ENCODE results near the gene SV2A.
"Not testable (repeated sequence)": the region's sequence is repeated elsewhere in the genome, so short reads cannot be mapped to it uniquely, and the experiment has no call there.

SV2A gene

DNA sequence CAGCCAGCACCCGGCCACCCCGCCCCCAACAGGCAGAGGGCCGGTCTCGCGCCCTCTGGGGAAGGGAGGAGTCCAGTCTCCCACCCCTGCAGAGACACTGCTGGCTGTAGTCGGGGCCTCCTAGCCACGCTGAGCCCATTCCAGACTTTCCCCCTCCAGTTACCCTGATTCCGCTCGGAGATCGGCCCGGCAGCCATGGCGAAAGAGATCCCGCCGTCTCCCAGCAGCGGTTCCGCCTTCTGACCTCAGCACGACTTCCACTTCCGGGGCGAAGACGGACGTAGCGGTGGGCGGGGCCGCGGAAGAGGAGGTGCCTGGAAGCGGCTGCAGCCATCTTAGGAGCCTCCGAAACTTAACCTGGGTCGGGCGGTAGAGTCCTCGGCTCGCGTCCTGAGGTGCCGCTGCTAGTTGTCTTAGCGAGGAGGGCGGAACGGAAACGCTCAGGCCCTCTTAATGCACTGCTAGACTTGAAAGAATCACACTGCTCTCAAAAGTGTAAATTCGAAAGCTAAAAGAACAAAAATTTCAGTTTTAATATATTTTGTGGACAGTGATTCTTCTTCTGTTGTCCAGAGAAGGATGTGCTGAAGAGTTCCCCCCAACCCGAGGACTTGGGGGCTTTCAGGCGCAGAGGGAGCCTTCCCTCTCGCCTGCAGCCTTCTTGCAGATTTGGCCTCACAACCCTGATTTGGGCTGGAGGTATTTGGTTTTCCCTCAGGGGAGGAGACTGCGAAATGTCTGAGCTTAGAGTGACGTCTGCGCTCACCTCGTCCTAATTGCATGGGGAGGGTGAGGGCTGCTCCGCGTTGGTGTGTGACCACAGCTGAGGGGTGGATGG lies 10.1 kb upstream of the SV2A start, which contains the start of gene SF3B4:
TSS of gene SF3B4 (minus strand) at position 241 of the 838 bp plus-strand sequence. CDS start at position 197, 44 bp downstream.
- peak; percentile 99 for DNase-seq

DNA sequence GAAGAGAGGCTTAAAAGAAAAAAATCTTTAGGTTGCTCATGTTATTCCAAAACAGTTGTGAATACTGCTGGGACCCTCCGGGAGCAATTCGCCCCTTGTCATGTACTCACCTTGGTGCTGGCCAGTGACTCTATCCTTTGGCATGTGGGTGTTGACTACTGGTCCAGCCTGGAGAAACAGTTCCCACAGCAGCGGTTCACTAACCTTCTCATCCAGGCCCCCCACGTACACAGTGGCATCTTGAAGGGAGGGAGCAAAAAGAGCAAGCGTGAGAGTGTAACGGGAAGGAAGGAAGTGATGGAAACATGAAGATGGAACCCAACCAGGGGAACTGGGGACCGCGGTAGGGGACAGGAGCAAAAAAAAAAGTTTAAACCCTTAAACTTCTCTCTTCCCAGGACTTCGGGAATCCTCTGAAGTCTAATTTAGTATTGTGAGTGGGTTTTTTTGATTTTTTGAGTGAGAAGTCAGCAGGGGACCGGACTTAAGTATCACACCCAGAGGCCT lies 9.5 kb upstream of the SV2A start:
- peak; percentile 59 for DNase-seq

DNA sequence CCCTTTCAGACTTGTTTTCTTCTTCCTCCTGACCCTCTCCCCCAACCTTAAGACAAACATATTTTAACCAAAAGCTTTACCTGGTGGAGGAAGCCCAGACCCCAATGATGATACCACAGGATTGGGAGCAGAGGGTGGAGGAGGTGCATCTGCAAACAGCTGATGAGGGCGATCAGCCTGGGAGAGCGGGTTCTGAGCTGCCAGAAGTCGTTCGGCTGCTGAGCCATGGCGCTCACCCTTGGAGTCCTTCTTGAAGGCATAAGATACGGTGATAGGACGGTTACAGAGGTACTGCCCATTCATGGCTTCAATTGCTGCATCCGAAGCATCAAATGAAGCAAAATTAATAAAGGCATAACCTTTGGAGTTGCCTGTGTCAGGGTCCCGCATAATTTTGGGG lies 8.7 kb upstream of the SV2A start:
- DNase-seq: no peak

DNA sequence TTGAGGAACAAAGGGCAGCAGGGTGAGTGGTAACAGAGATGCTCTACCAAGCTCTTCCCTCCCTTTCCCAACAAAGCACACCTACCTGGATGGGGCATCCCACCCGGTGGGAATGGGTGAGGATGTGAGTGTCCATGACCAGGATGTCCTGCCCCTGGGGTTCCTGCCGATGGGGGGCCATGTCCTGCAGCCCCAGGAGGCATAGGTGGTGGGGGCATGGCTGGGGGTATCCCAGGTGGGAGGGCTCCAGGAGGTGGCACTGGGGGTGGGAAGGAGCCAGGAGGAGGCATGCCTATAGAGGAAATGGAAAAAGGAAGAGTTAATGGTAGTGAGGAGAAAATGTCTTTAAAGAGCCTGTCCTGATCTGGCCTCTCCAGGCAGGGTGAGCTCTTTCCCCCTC lies 8.1 kb upstream of the SV2A start:
- DNase-seq: no peak

DNA sequence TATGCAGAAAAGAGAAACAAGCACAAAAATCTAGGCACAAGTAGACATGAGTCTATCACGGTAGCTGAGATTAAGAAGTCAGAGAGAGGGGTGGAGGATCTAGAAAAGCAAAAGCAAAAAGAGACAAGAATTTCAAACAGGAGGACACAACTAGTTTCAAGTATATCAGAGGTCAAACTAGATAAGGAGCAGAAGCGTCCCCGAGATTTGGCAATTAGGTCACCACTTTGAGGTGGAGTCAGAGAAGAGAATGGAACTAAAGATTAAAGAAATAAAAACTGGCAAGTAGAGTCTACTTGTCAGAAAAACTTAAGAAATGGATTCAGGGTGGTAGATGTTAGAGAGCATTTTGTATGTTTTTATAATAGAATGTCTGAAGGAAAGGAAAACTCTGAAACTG lies 7.7 kb upstream of the SV2A start:
- no peak for DNase-seq

DNA sequence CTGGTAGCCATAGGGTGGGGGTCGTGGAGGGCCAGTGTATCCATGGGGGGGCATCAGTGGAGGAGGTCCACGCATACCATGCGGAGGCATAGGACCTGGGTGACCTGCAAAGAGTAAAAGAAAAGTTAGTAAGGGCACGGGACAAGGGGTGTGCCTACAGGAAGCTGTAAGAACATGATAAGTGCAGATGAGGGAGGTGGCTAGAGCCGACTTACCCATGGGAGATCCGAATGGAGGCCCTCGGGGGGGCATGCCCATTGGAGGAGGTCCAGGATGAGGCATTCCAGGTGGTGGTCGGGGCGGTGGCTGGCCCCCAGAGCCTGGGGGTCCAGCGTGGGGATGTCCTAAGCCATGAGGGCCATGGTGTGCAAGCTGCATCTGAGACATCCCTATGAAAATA lies 6.0 kb upstream of the SV2A start:
- DNase-seq: no peak

DNA sequence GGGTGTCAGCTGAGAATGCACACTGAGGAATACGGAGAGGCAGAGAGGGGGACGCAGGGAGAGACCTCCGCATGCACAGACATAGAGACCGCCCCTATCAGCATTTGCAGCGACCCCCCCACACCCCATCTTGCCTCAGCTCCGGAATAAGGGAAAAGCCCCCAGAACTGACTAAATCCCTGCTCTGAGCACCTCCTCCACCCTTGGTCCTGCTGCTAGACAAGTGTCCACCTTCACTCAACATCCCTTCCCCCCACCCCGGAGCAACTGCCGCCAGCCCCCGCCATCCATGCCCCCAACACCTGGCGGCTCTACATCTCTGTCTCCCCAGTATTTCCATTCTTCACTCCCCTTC lies 769 bp downstream of the SV2A start:
- peak; percentile 14 for DNase-seq

DNA sequence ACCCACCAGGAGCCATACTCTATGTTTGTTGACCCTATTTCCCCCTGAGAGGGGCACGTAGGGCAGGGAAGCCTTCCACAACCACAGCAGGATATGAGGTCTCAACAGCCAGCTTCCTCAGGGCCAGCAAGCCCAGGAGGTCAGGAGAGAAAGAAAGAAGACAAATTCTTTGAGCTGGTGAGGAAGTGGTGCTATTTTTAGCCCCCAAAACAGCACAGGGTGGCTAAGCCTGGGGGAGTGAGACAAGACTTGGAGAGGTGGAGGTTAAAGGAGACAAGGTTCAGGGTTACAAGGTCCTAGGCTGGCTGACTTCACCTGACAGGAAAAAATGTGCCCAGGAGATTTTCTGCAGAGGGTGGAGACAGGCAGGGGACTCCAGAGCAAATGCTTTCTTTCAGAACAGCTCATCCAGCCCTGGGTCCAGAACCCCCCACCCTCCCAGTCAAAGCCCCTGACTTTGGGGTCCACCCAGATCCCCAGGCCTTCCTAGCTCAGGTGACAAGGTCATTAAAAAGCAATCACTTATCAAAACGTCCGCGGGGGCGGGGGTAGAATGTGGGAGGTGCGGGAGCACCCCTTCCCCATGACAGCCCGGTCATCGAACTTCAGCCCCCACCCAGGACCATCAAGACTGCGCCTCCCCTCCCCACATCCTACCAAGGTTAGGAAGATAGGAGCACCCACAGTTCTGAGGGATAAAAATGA lies 1.3 kb downstream of the SV2A start:
- DNase-seq: peak; percentile 61

DNA sequence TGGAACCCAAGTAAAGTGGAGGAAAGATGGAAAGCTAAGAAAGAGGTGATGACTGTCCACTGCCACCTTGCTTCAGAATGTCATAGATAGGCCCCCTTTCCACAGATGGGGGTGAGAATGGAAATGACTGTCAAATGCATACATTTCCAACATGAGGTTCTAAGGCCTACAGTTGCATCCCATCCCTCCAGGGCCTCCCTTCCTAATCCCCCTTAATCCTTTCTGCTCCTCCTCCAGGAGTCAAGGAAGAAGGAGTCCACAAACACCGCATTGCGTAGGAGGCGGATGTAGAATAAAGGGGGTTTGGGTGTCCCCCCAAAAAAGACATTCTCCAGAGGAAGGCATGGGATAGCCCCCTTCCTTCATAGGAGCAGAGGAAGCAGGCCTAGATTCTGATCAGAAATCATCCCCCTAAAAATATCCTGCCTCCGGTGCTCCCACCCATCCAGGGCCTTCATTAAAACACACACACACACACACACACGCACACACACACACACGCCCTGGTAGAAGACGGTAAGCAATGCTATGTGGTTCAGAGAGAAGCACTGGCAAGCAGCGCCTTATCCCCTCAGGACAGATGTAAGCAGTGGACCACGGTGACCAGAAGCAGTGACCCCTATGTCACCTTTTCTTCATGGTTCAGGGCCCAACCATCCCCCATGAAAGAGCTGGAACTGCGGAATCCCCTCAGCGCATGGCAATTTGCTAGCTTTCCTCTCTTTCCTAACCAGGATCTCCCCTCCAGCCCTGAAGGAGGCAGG lies 2.0 kb downstream of the SV2A start:
- no peak for DNase-seq

DNA sequence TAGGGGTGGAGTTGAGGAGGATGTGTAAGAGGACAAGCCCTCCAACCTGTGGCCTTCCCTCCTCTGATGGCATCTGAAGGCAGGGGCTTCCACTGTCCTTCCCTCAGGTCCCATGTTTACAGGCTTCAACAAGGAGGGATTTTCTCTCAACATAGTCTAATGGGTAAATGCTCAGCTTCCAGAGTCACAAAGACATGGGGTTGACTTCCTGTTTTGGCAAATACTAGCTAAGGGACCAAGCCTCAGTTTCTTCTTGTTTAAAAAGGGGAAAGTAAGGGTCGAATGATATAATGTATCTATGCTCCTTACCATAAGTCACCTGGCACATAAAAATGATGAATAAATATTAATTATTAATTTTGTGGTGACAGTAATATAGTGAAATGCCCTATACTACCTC lies 3.1 kb downstream of the SV2A start:
- DNase-seq: no peak

DNA sequence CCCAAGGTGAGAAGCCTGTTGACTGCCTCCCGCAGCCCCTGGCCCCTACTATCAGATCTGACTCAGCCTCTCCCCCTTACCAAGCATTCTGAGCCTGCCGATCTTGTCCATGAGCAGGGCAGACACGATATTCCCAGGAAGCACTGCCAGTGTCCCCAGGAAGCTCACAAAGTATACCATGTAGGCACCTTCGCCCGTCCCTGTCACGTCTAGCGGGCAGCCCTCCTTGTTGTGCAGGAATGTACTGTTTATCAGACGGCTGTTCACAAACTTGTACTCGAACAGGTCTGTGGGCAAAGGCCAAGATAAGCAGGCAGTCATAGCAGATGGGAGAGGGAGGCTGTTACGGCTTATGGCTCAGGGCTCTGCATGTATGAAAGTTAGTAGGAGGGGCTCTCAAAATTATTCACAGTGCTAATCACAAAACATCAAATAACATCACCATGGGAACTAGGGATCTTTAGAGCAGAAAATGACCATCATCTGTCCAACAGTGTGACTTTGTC lies 11.0 kb downstream of the SV2A start:
- DNase-seq: peak; percentile 33

DNA sequence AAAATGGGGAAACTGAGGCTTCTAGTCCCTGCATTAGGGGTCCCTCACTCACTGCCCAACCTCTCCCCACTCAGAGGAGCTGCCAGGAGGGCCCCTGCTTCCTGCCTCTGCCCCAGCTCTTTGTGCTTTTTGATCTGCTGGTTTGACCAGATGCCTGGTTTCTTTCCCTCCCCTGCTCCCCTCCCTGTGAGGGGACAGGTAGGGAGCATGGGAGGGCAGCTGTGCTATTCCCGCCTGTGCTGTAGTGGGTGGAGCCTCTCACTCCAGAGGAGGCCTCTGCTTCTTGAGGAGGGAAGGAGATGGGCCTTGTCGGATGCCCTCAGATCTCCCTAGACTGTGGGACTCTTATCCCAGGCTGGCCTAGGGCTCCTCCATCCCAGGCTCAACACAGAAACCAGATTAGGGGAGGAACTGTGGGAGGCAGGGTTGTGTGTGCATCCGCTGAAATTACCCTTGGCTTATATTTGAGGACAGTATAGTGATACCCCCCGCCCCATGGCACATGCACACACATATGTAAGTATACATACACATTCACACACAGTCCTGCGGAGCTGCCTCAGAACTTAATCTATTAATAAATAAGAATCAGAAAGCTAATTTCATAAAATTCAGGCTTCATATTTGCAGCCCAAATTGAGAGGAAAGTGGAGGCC lies 13.7 kb downstream of the SV2A start:
- DNase-seq: peak; percentile 21

DNA sequence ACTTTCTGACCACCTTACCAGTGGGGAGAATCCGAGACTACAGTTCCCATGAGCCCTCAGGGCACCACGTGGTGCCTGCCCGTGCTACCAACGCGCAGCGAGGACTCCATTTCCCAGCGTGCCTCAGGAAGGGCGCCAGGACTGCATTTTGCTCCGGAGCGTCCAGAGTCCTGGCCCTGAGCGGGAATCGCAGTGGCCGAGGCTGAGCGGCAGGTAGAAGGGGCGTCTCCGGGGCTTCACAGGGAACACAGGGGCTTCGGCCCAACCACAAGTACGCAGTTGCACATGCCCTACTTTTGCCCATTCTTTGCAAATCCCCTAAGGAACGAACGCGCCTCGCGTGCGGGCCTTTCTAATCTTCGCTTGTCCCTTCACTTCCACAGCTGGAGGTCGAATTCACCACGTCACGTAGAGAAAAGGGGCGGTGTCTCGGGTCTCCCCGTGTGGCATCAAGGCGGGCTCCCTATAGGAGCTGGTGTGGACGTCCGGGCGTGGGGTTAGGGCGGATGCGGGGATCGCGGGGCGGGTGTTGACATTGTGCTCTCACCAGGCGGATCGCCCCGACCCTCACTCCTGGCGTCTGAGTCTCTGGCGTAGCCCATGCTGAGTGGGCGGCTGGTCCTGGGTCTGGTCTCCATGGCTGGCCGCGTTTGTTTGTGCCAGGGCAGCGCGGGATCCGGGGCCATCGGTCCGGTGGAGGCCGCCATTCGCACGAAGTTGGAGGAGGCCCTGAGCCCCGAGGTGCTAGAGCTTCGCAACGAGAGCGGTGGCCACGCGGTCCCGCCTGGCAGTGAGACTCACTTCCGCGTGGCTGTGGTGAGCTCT lies 18.0 kb downstream of the SV2A start, which contains the start of gene BOLA1:
TSS of gene BOLA1 (plus strand) at position 109 of the 825 bp plus-strand sequence. CDS start at position 601, 492 bp downstream.
- peak; percentile 94 for DNase-seq

DNA sequence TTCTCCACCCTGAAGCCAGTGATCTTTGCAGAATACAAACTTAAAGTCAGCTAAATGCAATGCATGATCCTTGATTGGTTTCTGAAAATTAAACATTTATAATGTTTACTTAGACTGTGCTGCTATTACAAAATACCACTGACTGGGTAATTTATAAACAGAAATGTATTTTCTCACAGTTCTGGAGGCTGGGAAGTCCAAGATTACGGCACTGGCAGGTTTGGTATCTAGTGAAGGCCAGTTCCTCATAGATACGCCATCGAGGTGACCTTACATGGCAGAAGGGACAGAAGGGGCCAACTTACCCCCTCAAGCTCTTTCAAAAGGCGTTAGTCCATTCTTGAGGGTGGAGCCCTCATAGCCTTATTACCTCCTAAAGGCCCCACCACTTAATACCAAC lies 21.1 kb downstream of the SV2A start:
- DNase-seq: no peak

DNA sequence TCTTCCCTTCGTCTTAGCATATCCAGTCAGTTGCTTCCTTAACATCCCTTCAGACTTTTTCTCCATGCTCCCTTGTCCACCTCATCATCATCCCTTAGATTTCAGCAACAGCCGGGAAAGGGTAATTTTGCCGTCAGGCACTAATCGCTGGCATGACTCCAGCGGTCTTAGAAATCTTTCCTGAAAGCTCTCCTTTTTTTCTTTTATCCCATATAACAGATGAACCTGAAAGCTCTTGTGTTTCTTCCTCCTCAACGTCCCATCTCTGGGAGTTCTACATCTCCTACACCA lies 28.7 kb downstream of the SV2A start:
- no peak for DNase-seq

DNA sequence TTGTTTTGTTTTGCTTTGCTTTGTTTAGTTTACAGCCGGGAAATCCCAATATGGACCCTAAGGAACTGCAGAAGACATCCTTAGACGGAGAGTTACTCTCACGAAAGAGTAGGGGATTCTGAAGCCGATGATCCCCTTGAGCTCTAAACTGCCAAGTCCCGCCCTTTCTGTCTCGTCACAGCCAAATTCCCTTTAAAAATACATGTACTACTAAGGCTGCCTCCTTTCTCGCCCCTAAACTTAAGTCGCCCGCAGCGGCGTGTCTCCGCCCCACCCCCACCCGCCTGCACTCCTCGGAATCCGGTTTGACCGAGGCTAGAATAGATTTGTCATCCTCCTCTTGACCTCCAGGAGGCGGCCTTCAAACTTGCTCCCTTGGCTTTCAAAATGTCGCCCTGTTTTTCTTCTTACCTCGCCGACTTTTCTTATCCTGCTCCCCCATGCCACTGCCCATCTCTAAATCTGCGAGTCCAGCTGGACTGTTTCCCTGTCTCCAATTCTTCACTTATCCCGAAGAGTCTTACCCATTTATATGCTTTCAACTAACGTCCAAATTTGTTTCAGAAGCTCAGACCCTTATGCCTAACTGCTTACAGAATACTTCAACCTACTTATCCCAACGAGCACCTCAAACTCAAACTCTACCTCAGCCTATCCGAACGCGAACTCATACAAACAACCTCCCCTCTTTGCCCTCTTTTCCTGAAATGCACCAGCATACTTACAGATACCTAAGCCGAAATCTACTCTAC lies 29.2 kb downstream of the SV2A start:
- peak; percentile 89 for DNase-seq

DNA sequence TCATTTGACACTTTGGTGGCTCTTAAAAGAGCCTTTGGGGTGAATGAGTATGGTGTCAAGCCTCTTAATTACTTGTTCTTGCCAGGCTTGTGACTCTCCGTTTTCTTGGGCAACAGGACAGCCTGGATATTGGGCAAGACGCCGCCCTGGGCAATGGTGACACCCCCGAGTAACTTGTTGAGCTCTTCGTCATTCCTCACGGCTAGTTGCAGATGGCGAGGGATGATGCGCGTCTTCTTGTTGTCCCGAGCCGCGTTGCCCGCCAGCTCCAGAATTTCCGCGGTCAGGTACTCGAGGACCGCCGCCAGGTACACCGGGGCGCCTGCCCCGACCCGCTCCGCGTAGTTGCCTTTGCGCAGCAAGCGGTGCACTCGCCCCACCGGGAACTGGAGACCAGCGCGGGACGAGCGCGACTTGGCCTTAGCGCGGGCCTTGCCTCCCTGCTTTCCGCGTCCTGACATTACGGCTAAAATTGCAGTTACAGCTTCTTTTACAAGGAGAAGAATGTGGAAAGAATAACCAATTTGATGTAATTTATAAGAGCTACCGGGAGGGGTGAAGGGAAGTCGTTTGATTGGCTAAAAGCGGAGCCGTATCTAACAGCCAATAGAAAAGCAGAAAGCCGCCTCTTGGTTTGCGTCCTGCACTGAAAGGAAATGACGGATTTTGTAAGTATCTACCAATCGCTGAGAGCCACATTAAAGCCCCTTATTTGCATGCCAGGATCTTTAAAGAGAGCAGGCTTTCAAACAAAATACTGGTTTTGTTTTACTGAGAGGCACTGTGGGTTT lies 30.0 kb downstream of the SV2A start:
- DNase-seq: peak; percentile 86

DNA sequence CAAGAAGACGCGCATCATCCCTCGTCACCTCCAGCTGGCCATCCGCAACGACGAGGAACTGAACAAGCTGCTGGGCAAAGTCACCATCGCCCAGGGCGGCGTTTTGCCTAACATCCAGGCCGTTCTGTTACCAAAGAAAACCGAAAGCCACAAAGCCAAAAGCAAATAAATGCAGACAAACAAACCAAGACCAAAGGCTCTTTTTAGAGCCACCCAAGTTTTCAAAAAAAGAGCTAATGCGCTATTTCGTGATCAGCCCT lies 30.5 kb downstream of the SV2A start:
- DNase-seq: not testable (repeated sequence)

DNA sequence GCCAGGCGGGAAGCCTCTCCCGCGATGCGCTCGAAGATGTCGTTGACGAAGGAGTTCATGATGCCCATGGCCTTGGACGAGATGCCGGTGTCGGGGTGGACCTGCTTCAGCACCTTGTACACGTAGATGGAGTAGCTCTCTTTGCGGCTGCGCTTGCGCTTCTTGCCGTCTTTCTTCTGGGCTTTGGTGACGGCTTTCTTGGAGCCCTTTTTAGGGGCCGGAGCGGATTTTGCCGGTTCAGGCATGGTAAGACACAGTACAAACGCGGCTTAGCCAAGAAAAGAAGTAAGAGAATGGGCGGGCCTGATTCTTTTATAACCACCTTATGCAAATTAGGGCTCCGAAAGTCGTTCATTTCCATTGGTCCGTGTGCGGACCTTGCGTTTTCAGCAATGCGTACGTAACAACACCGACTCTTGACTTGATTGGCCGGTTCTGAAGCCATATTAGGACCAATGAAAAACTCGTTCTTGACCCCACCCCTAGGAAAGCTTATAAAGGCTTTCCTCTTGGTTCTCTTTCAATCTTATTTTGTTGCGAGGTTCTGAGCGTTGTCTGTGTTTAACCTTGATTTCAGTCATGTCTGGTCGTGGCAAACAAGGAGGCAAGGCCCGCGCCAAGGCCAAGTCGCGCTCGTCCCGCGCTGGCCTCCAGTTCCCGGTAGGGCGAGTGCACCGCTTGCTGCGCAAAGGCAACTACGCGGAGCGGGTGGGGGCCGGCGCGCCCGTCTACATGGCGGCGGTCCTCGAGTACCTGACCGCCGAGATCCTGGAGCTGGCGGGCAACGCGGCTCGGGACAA lies 31.0 kb downstream of the SV2A start:
- DNase-seq: peak; percentile 90

DNA sequence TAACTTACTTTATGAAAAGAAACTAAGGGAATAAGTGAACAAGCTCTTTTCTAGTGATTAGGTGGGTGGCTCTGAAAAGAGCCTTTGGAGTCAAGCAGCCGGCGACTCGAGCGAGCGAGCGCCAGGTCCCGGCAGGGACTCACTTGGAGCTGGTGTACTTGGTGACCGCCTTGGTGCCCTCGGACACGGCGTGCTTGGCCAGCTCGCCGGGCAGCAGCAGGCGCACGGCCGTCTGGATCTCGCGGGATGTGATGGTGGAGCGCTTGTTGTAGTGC lies 31.6 kb downstream of the SV2A start:
- DNase-seq: not testable (repeated sequence)
